K562 (cell line): ENCODE measurements around the gene COL4A1. TPM values are rescaled to one million over a fixed set of nuclear protein-coding genes. Genes with fewer than 3 reads are reported as not detected.

ENCODE experiments used
- ATAC-seq: fragments of 200-7000 bp; cut with Tn5 transposase; 3 replicates; pipeline ENCODE4 v1.9.1; 2020; ENCODE audit warnings: moderate library complexity
- BruUV-seq: library from RNA; stranded (reverse); fragments of 400-500 nt; replicated peaks from 2 replicates; lab custom pipeline; 2021; lab: Mats Ljungman, UMichigan
- CTCF ChIA-PET: fragments of 300-600 bp; formaldehyde crosslinking; extraction: SDS; loops from one replicate; lab custom pipeline; 2021; ENCODE audit warnings: low intra/inter-chr PET ratio; lab: Yijun Ruan, JAX
- POLR2A ChIA-PET: fragments of 300-600, 350-650 bp; sonication (Branson Sonifier 250); formaldehyde crosslinking; extraction: SDS; loops from one replicate; lab custom pipeline; 2021; ENCODE audit warnings: antibody characterized with exemption, inconsistent platforms; lab: Yijun Ruan, JAX
- DNase-seq, 4 experiments: peaks; one replicate each; pipeline versions ENCODE4 v3.0.0 to v3.0.0-alpha.2; 2011 to 2018; ENCODE audit warnings: low spot score in 3 of 4, mixed read lengths in 3 of 4; ENCODE audit errors: extremely low read depth in 1 of 4
- FAIRE-seq: peaks from 2 replicates; lab custom pipeline; 2011; peaks lifted over from hg19 to GRCh38; lab: Jason Lieb, UNC
- H2AFZ ChIP-seq: 2 replicates; pipeline ENCODE4 v1.6.0; 2011; ENCODE audit warnings: low read depth, low read length, control low read depth, inconsistent platforms
- H3K27ac ChIP-seq: fragments of 200-600 bp; 3 replicates; pipeline ENCODE4 v1.8.0; 2011; ENCODE audit warnings: low read depth, mild to moderate bottlenecking, control low read depth, inconsistent platforms, low read length, moderate library complexity, mixed read lengths; ENCODE audit errors: extremely low read depth
- H3K27me3 ChIP-seq, 2 experiments: fragments of 300-600 bp in 1 of 2; 2 replicates in 1 of 2; 3 replicates in 1 of 2; pipeline versions ENCODE4 v1.6.0 to v1.8.0; 2011; ENCODE audit warnings: inconsistent platforms in 2 of 2, low read length in 2 of 2, mild to moderate bottlenecking in 1 of 2, mixed read lengths in 1 of 2, moderate library complexity in 1 of 2; ENCODE audit not compliant: control insufficient read depth in 2 of 2, insufficient read depth in 2 of 2
- H3K36me3 ChIP-seq: fragments of 300-600 bp; 3 replicates; pipeline ENCODE4 v1.8.0; 2011; ENCODE audit warnings: mild to moderate bottlenecking, low read length, inconsistent platforms; ENCODE audit not compliant: control insufficient read depth, insufficient read depth
- H3K4me1 ChIP-seq, 2 experiments: fragments of 200-600 bp in 1 of 2; replicated peaks in 1 of 2; 2 replicates in 1 of 2; 3 replicates in 1 of 2; pipeline versions ENCODE4 v1.5.1 to v1.8.0; 2011; ENCODE audit warnings: inconsistent platforms in 2 of 2, low read length in 2 of 2, mild to moderate bottlenecking in 1 of 2, mixed read lengths in 1 of 2, moderate library complexity in 1 of 2; ENCODE audit not compliant: control insufficient read depth in 2 of 2, insufficient read depth in 2 of 2
- H3K4me2 ChIP-seq: 2 replicates; pipeline ENCODE4 v1.6.1; 2011; ENCODE audit warnings: low read length, control low read depth, inconsistent platforms, mixed read lengths; ENCODE audit not compliant: insufficient read depth
- H3K4me3 ChIP-seq: fragments of 200-600 bp; sonication (generic), shearing (Covaris generic); 2 replicates; pipeline ENCODE4 v1.5.1; 2016; ENCODE audit warnings: control low read depth, inconsistent platforms
- H3K79me2 ChIP-seq: fragments of 200-600 bp; 3 replicates; pipeline ENCODE4 v1.8.0; 2011; ENCODE audit warnings: low read length, inconsistent platforms; ENCODE audit not compliant: control insufficient read depth, insufficient read depth
- H3K9ac ChIP-seq, 2 experiments: 2 replicates each; pipeline versions ENCODE4 v1.6.0 to v1.6.1; 2011; ENCODE audit warnings: low read depth in 2 of 2, low read length in 2 of 2, control low read depth in 1 of 2, inconsistent platforms in 1 of 2, mild to moderate bottlenecking in 1 of 2, mixed read lengths in 1 of 2; ENCODE audit not compliant: insufficient read depth in 1 of 2
- H3K9me1 ChIP-seq: one replicate; pipeline ENCODE4 v1.6.0; 2011; ENCODE audit warnings: inconsistent platforms, mild to moderate bottlenecking, low read length, moderate library complexity; ENCODE audit not compliant: control insufficient read depth, insufficient read depth
- H3K9me3 ChIP-seq: replicated peaks from 2 replicates; pipeline ENCODE4 v1.5.1; 2011; ENCODE audit warnings: low read depth, low read length, inconsistent platforms; ENCODE audit not compliant: control insufficient read depth, insufficient read depth
- H4K20me1 ChIP-seq: replicated peaks from 2 replicates; pipeline ENCODE4 v1.6.1; 2011; ENCODE audit warnings: low read length, inconsistent platforms, mixed read lengths; ENCODE audit not compliant: control insufficient read depth, insufficient read depth
- ASH1L ChIP-seq: fragments of 450-650 bp; IDR thresholded peaks from 2 replicates; pipeline ENCODE4 v1.6.1; 2018; ENCODE audit warnings: borderline replicate concordance, mild to moderate bottlenecking, low read depth; ENCODE audit not compliant: partially characterized antibody
- FOXA1 ChIP-seq: fragments of 450-650 bp; IDR thresholded peaks from 2 replicates; pipeline ENCODE4 v1.6.1; 2016; ENCODE audit warnings: mild to moderate bottlenecking, borderline replicate concordance
- GABPA ChIP-seq: fragments of 200-800 bp; sonication (Bioruptor generic); conservative IDR thresholded peaks from 2 replicates; pipeline ENCODE4 v1.6.1; 2016; ENCODE audit warnings: low read depth, missing genetic modification characterization, missing compliant biosample characterization
- HDAC8 ChIP-seq: fragments of 450-650 bp; IDR thresholded peaks from 2 replicates; pipeline ENCODE4 v1.6.1; 2016; ENCODE audit warnings: mild to moderate bottlenecking, missing genetic modification characterization, moderate library complexity, missing compliant biosample characterization
- HMG20B ChIP-seq: fragments of 250-450 bp; sonication (Bioruptor Pico); IDR thresholded peaks from 2 replicates; pipeline ENCODE4 v1.5.0; 2021; ENCODE audit warnings: mild to moderate bottlenecking
- IRF9 ChIP-seq: fragments of 450-650 bp; IDR thresholded peaks from 2 replicates; pipeline ENCODE4 v1.6.1; 2016; ENCODE audit warnings: missing biosample characterization, missing genetic modification characterization
- MAZ ChIP-seq, 2 experiments: fragments of 450-650 bp in 1 of 2; sonication (generic) in 1 of 2; formaldehyde crosslinking; IDR thresholded peaks in 1 of 2; conservative IDR thresholded peaks in 1 of 2; 2 replicates each; pipeline versions ENCODE4 v1.4.0 to v1.5.0; 2020; ENCODE audit warnings: mild to moderate bottlenecking in 1 of 2, missing genetic modification reagents in 1 of 2
- NEUROD1 ChIP-seq: fragments of 150-350 bp; IDR thresholded peaks from 2 replicates; pipeline ENCODE4 v1.6.1; 2014; ENCODE audit warnings: borderline replicate concordance, low read length, low read depth; ENCODE audit not compliant: partially characterized antibody
- POLR2B ChIP-seq: fragments of 450-650 bp; IDR thresholded peaks from 2 replicates; pipeline ENCODE4 v1.6.1; 2018; ENCODE audit warnings: low read depth; ENCODE audit not compliant: partially characterized antibody
- RBFOX2 ChIP-seq: fragments of 200-400 bp; formaldehyde crosslinking; IDR thresholded peaks from 2 replicates; pipeline ENCODE4 v1.6.1; 2017; ENCODE audit warnings: low read depth, mild to moderate bottlenecking, low read length, moderate library complexity
- SNRNP70 ChIP-seq: fragments of 200-400 bp; formaldehyde crosslinking; optimal IDR thresholded peaks from 2 replicates; pipeline ENCODE3; 2017; ENCODE audit warnings: low read depth, low read length
- TAF1 ChIP-seq: IDR thresholded peaks from 2 replicates; pipeline ENCODE4 v1.6.1; 2011; ENCODE audit warnings: mild to moderate bottlenecking, low read length, moderate library complexity; ENCODE audit not compliant: insufficient read depth, control insufficient read depth, severe bottlenecking; ENCODE audit errors: extremely low read depth
- ZBTB1 ChIP-seq: sonication (generic); formaldehyde crosslinking; IDR thresholded peaks from 2 replicates; pipeline ENCODE4 v1.8.1; 2023; ENCODE audit warnings: missing genetic modification reagents, low read depth, mild to moderate bottlenecking, borderline replicate concordance
- ZMIZ1 ChIP-seq, 2 experiments: fragments of 150-350 bp in 1 of 2; IDR thresholded peaks; 2 replicates each; pipeline ENCODE4 v1.6.1; 2012 to 2016; ENCODE audit warnings: low read depth in 2 of 2, low read length in 2 of 2, mild to moderate bottlenecking in 1 of 2, moderate library complexity in 1 of 2
- ZNF121 ChIP-seq: sonication (generic); formaldehyde crosslinking; conservative IDR thresholded peaks from 2 replicates; pipeline ENCODE4 v1.8.0; 2022; ENCODE audit warnings: missing genetic modification reagents
- ZNF77 ChIP-seq: fragments of 250-450 bp; sonication (Bioruptor Pico); IDR thresholded peaks from 2 replicates; pipeline ENCODE4 v1.5.0; 2020
- WGBS: fragments of 100-300 bp; shearing (Covaris generic); methylation state at CpG from one replicate; pipeline ENCODE4 v1.1.6; 2016; ENCODE audit warnings: low coverage, mixed read lengths; ENCODE audit not compliant: insufficient coverage; ENCODE audit errors: missing lambda C conversion rate; 5-methylcytosine and 5-hydroxymethylcytosine counted together
- in situ Hi-C: fragments of 300-500 bp; cut with MboI; formaldehyde crosslinking; loops from 4 replicates; pipeline ENCODE4 v1.15.0; 2018; ENCODE audit warnings: inconsistent platforms, mixed read lengths
- intact Hi-C: fragments of 100-400 bp; cut with micrococcal nuclease; formaldehyde crosslinking; loops from 2 replicates; pipeline ENCODE4 v1.14.2; 2022
- polyA plus RNA-seq, 8 experiments: library from polyadenylated mRNA; depleted of rRNA in 4 of 8; stranded (reverse) in 5 of 8; unstranded in 3 of 8; fragments of >200 nt; fragmentation: Nextera tagmentation in 2 of 8; fragmentation: Illumina TruSeq in 1 of 8; extraction: Ambion mirVana in 2 of 8; extraction: Trizol in 1 of 8; gene quantifications; 2 replicates each; pipeline versions ENCODE4 v1.2.1 to v1.2.3, GENCODE V29; 2011 to 2014; ENCODE audit warnings: inconsistent platforms in 1 of 8, missing spikeins in 1 of 8
- total RNA-seq, 7 experiments: library from RNA; depleted of rRNA in 6 of 7; stranded (reverse); fragments of >200 nt in 6 of 7; fragmentation: Illumina TruSeq in 2 of 7; extraction: Trizol in 2 of 7; gene quantifications; 2 replicates each; pipeline versions ENCODE4 v1.2.1 to v1.2.3, GENCODE V29; 2011 to 2021; ENCODE audit warnings: low replicate concordance in 1 of 7
- TF ChIP-seq, protein P1 (sequence below): fragments of 450-650 bp; IDR thresholded peaks from 2 replicates; pipeline ENCODE4 v1.6.1; 2016; ENCODE audit warnings: low read depth, mild to moderate bottlenecking, moderate library complexity
- TF ChIP-seq, protein P2 (sequence below): sonication (generic); formaldehyde crosslinking; IDR thresholded peaks from 2 replicates; pipeline ENCODE4 v1.8.0; 2022; ENCODE audit warnings: mild to moderate bottlenecking, missing genetic modification reagents

The COL4A1 gene
- total and polyA plus RNA-seq, 9 of the 15 experiments (the other 6 are each of a cell fraction or from before 2014, with no cell fraction given), result 0.35 TPM; not detected in 8

DNA sequence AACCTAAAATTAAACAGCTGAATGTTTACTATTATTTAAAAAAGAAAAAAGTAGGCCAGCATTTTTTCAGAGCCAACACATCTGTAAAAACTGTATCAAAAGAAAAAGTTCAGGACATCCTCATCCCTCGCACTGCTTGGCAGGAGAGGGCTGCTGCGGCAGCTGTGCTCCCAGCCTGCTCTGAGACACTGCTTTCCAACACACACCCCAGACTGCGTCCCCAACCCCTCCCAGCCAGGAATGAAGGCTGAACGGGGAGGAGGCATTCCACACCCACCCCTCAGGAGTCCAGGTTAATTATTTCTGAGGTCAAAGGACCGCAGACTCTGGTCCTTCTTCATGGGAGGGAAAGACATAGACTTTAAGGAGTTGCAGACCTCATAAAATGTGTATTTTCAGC lies 43.1 kb downstream of the COL4A1 start:
- Histone ChIP-seq H3K9me1 (no peaks in the 10 kb centered on the region), H3K4me3 (no peak overlapping the region), H3K9ac (no peak overlapping the region), H3K27ac (no peak overlapping the region), H4K20me1 (no peaks in the 10 kb centered on the region), H3K9me3 (no peaks in the 10 kb centered on the region), H3K4me1 (no peaks in the 10 kb centered on the region), H3K27me3 (peaks cover 2 to 46% of the 10 kb centered on the region in 2 experiments; a peak in 4 of 5 replicates), H2AFZ (no peak overlapping the region), H3K79me2 (no peaks in the 10 kb centered on the region), H3K36me3 (no peaks in the 10 kb centered on the region), H3K4me2 (no peak overlapping the region)
- intact Hi-C loops (no loop called here), in situ Hi-C loops (no loop called here)
- FAIRE-seq (no peak), DNase-seq (no peak), ATAC-seq (no peak)
- BruUV-seq, result no TSS peak
- WGBS, result 0% methylated on average over 2 of the region's 5 CpGs
- CTCF ChIA-PET, result no interaction called here
- POLR2A ChIA-PET, result no interaction called here
- TF ChIP-seq FOXA1, result no peak
- TF ChIP-seq, protein P1, sequence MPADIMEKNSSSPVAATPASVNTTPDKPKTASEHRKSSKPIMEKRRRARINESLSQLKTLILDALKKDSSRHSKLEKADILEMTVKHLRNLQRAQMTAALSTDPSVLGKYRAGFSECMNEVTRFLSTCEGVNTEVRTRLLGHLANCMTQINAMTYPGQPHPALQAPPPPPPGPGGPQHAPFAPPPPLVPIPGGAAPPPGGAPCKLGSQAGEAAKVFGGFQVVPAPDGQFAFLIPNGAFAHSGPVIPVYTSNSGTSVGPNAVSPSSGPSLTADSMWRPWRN, result no peak
- no peak for TF ChIP-seq ZNF121 (CRISPR knock-in tag)
- TF ChIP-seq, protein P2, sequence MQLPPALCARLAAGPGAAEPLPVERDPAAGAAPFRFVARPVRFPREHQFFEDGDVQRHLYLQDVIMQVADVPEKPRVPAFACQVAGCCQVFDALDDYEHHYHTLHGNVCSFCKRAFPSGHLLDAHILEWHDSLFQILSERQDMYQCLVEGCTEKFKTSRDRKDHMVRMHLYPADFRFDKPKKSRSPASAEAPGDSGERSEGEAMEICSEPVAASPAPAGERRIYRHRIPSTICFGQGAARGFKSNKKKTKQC (CRISPR knock-in tag), result no peak
- TF ChIP-seq SNRNP70, result no peak
- no peak for TF ChIP-seq IRF9 (tag)
- TF ChIP-seq ASH1L, result no peak
- TF ChIP-seq NEUROD1, result no peak
- no peak for TF ChIP-seq ZMIZ1 (IDR thresholded peaks at IDR 0.05; ENCODE audit: low read depth in 2 of 2, low read length in 2 of 2)
- no peak for TF ChIP-seq ZNF77 (CRISPR knock-in tag)
- no peak for TF ChIP-seq POLR2B
- TF ChIP-seq TAF1, result no peak
- TF ChIP-seq ZBTB1 (CRISPR knock-in tag), result no peak
- no peak for TF ChIP-seq HMG20B (CRISPR knock-in tag)
- TF ChIP-seq RBFOX2, result no peak
- TF ChIP-seq MAZ (CRISPR knock-in tag; conservative IDR thresholded peaks at IDR 0.05 in 1 of 2, IDR thresholded peaks at IDR 0.05 in 1 of 2), result no peak
- no peak for TF ChIP-seq HDAC8 (tag)
- no peak for TF ChIP-seq GABPA (tag)
